Neural cell (in vitro differentiated cells): ENCODE results near the gene GPC1.

Experiments
- CTCF ChIP-seq: fragments of 450-650 bp; IDR thresholded peaks from 2 replicates; pipeline ENCODE4 v1.5.1; 2014; ENCODE audit warnings: antibody characterized with exemption, mild to moderate bottlenecking, moderate library complexity; ENCODE audit not compliant: poor library complexity, severe bottlenecking
- EZH2 ChIP-seq: fragments of 200-600, 300-800 bp; shearing (Covaris generic), sonication (generic); IDR thresholded peaks from 2 replicates; pipeline ENCODE4 v1.6.1; 2014; ENCODE audit warnings: antibody characterized with exemption, low read length, borderline replicate concordance, mild to moderate bottlenecking; ENCODE audit not compliant: insufficient read depth, poor library complexity, severe bottlenecking
- POLR2AphosphoS5 ChIP-seq: IDR thresholded peaks from 2 replicates; pipeline ENCODE4 v1.6.1; 2012
- RAD21 ChIP-seq: fragments of 450-650 bp; conservative IDR thresholded peaks from 2 replicates; pipeline ENCODE4 v1.6.1; 2014; ENCODE audit warnings: antibody characterized with exemption, mild to moderate bottlenecking, moderate library complexity
- REST ChIP-seq: IDR thresholded peaks from 2 replicates; pipeline ENCODE4 v1.6.1; 2012; ENCODE audit warnings: borderline replicate concordance

- no peak for TF ChIP-seq CTCF
- no peak for TF ChIP-seq REST
- TF ChIP-seq RAD21 = no peak
- TF ChIP-seq POLR2AphosphoS5 = no peak
- TF ChIP-seq EZH2 = no peak
These were observed 11.9 kb downstream of the GPC1 start for GRCh38 chr2:240447331-240447730.
